Measurements from ENCODE around the gene LIG4.
"Not testable (repeated sequence)": the region's sequence is repeated elsewhere in the genome, so short reads cannot be mapped to it uniquely, and the experiment has no call there.

Gene LIG4

GRCh38 chr13:108215436-108215835, at the start of gene LIG4:
LIG4 (minus strand) TSS chr13:108215536; CDS start chr13:108211268, 4,268 bp downstream.
- in situ Hi-C loops (cut with MboI; ENCODE audit: low sequenced_read_pairs), result no loop called here
- peaks cover 11% of the 10 kb centered on the region for H3K4me1 ChIP-seq
- no peaks in the 10 kb centered on the region for H3K9me3 ChIP-seq
- H3K36me3 ChIP-seq (replicated peaks), result 0 out of 2 replicates have a peak, but pooled peaks cover 6% of the 10 kb centered on the region
- DNase-seq (ENCODE audit: low spot score in 2 of 2), result peak; percentile 86 to 91
- peak within 1 kb of the TSS; percentile 16 for H3K4me3 ChIP-seq
- H3K27me3 ChIP-seq (ENCODE audit: low read depth), result no peaks in the 10 kb centered on the region

- Histone ChIP-seq H3K27me3 (ENCODE audit: low read depth) (no peaks in the 10 kb centered on the region), H3K9me3 (no peaks in the 10 kb centered on the region), H3K4me1 (no peaks in the 10 kb centered on the region), H3K36me3 (replicated peaks) (no peaks in the 10 kb centered on the region), H3K4me3 (no peak overlapping the region)
- no peak for DNase-seq (ENCODE audit: low spot score in 2 of 2)
- in situ Hi-C loops (cut with MboI; ENCODE audit: low sequenced_read_pairs), result no loop called here
Observed at GRCh38 chr13:108263621-108264355, 48.5 kb upstream of the LIG4 start.

GRCh38 chr13:108257248-108257647, 41.9 kb upstream of the LIG4 start:
- in situ Hi-C loops (cut with MboI; ENCODE audit: low sequenced_read_pairs), result no loop called here
- H3K4me3 ChIP-seq, result no peak overlapping the region
- no peak for DNase-seq (ENCODE audit: low spot score in 2 of 2)
- no peaks in the 10 kb centered on the region for H3K4me1 ChIP-seq
- H3K27me3 ChIP-seq (ENCODE audit: low read depth), result no peaks in the 10 kb centered on the region
- H3K9me3 ChIP-seq, result no peaks in the 10 kb centered on the region
- H3K36me3 ChIP-seq (replicated peaks), result no peaks in the 10 kb centered on the region

GRCh38 chr13:108249150-108249549, 33.8 kb upstream of the LIG4 start:
- DNase-seq (ENCODE audit: low spot score in 2 of 2), result no peak
- no peaks in the 10 kb centered on the region for H3K36me3 ChIP-seq (replicated peaks)
- H3K4me1 ChIP-seq, result no peaks in the 10 kb centered on the region

GRCh38 chr13:108230377-108230776, 15.0 kb upstream of the LIG4 start:
- no peaks in the 10 kb centered on the region for H3K4me1 ChIP-seq
- no peak overlapping the region for H3K4me3 ChIP-seq
- H3K27me3 ChIP-seq (ENCODE audit: low read depth), result no peaks in the 10 kb centered on the region
- no peak for DNase-seq (ENCODE audit: low spot score in 2 of 2)
- in situ Hi-C loops (cut with MboI; ENCODE audit: low sequenced_read_pairs), result no loop called here
- 0 out of 2 replicates have a peak, but pooled peaks cover 3% of the 10 kb centered on the region for H3K36me3 ChIP-seq (replicated peaks)
- H3K9me3 ChIP-seq, result peaks cover 3% of the 10 kb centered on the region; the same call in 1 of the 2 replicates

More at GRCh38 chr13:108249150-108249549, 33.8 kb upstream of the LIG4 start:
- Histone ChIP-seq H3K27me3 (ENCODE audit: low read depth) (no peaks in the 10 kb centered on the region), H3K9me3 (no peaks in the 10 kb centered on the region), H3K4me3 (no peak overlapping the region)
- in situ Hi-C loops (cut with MboI; ENCODE audit: low sequenced_read_pairs), result no loop called here

- H3K36me3 ChIP-seq (replicated peaks), result 0 out of 2 replicates have a peak, but pooled peaks cover 3% of the 10 kb centered on the region
- peak; percentile 39 to 46 for DNase-seq (ENCODE audit: low spot score in 2 of 2)
- H3K9me3 ChIP-seq, result no peaks in the 10 kb centered on the region
- no peaks in the 10 kb centered on the region for H3K4me1 ChIP-seq
- H3K4me3 ChIP-seq, result no peak overlapping the region
- in situ Hi-C loops (cut with MboI; ENCODE audit: low sequenced_read_pairs), result no loop called here
- no peaks in the 10 kb centered on the region for H3K27me3 ChIP-seq (ENCODE audit: low read depth)
Observed at GRCh38 chr13:108227651-108228272, 12.4 kb upstream of the LIG4 start.

GRCh38 chr13:108226184-108226583, 10.8 kb upstream of the LIG4 start:
- DNase-seq (ENCODE audit: low spot score in 2 of 2), result no peak
- H3K27me3 ChIP-seq (ENCODE audit: low read depth), result no peaks in the 10 kb centered on the region
- no peaks in the 10 kb centered on the region for H3K4me1 ChIP-seq
- H3K36me3 ChIP-seq (replicated peaks), result 0 out of 2 replicates have a peak, but pooled peaks cover 3% of the 10 kb centered on the region
- H3K4me3 ChIP-seq, result no peak overlapping the region
- no peaks in the 10 kb centered on the region for H3K9me3 ChIP-seq
- in situ Hi-C loops (cut with MboI; ENCODE audit: low sequenced_read_pairs), result no loop called here

- DNase-seq (ENCODE audit: low spot score in 2 of 2), result no peak
- in situ Hi-C loops (cut with MboI; ENCODE audit: low sequenced_read_pairs), result no loop called here
- no peaks in the 10 kb centered on the region for H3K27me3 ChIP-seq (ENCODE audit: low read depth)
- no peaks in the 10 kb centered on the region for H3K9me3 ChIP-seq
- H3K36me3 ChIP-seq (replicated peaks), result 0 out of 2 replicates have a peak, but pooled peaks cover 3% of the 10 kb centered on the region
- no peaks in the 10 kb centered on the region for H3K4me1 ChIP-seq
- no peak overlapping the region for H3K4me3 ChIP-seq
Observed at GRCh38 chr13:108225440-108225839, 10.1 kb upstream of the LIG4 start.

GRCh38 chr13:108223687-108224503, 8.6 kb upstream of the LIG4 start:
- in situ Hi-C loops (cut with MboI; ENCODE audit: low sequenced_read_pairs), result no loop called here
- H3K4me1 ChIP-seq, result peaks cover 7% of the 10 kb centered on the region
- H3K27me3 ChIP-seq (ENCODE audit: low read depth), result no peaks in the 10 kb centered on the region
- no peaks in the 10 kb centered on the region for H3K9me3 ChIP-seq
- H3K36me3 ChIP-seq (replicated peaks), result no peaks in the 10 kb centered on the region
- H3K4me3 ChIP-seq, result no peak overlapping the region
- no peak for DNase-seq (ENCODE audit: low spot score in 2 of 2)

- H3K4me3 ChIP-seq, result peak overlapping the region; percentile 65; the same call in 1 of the 2 replicates
Observed at GRCh38 chr13:108220041-108220440, 4.7 kb upstream of the LIG4 start.

GRCh38 chr13:108218044-108218974, 3.0 kb upstream of the LIG4 start, which contains the start of gene ABHD13:
ABHD13 (plus strand) TSS chr13:108218392; CDS start chr13:108229219, 10,827 bp downstream.
- Histone ChIP-seq H3K4me1 (peaks cover 11% of the 10 kb centered on the region), H3K4me3 (peak within 1 kb of the TSS; percentile 65), H3K36me3 (replicated peaks) (no peaks in the 10 kb centered on the region), H3K9me3 (no peaks in the 10 kb centered on the region), H3K27me3 (ENCODE audit: low read depth) (no peaks in the 10 kb centered on the region)
- in situ Hi-C loops (cut with MboI; ENCODE audit: low sequenced_read_pairs), result no loop called here
- peak; percentile 88 to 94 for DNase-seq (ENCODE audit: low spot score in 2 of 2)

More at GRCh38 chr13:108220041-108220440, 4.7 kb upstream of the LIG4 start:
- in situ Hi-C loops (cut with MboI; ENCODE audit: low sequenced_read_pairs), result no loop called here
- no peaks in the 10 kb centered on the region for H3K9me3 ChIP-seq
- H3K27me3 ChIP-seq (ENCODE audit: low read depth), result no peaks in the 10 kb centered on the region
- DNase-seq (ENCODE audit: low spot score in 2 of 2), result no peak
- H3K4me1 ChIP-seq, result peaks cover 11% of the 10 kb centered on the region
- no peaks in the 10 kb centered on the region for H3K36me3 ChIP-seq (replicated peaks)

- H3K36me3 ChIP-seq (replicated peaks); H3K9me3 ChIP-seq; in situ Hi-C loops (cut with MboI; ENCODE audit: low sequenced_read_pairs); H3K27me3 ChIP-seq (ENCODE audit: low read depth): not testable (repeated sequence)
- peaks cover 11% of the 10 kb centered on the region for H3K4me1 ChIP-seq
- H3K4me3 ChIP-seq, result peak overlapping the region; percentile 65
- DNase-seq (ENCODE audit: low spot score in 2 of 2), result peak in 1 of 2 experiments; percentile 10
Observed at GRCh38 chr13:108217307-108218043, 2.1 kb upstream of the LIG4 start.

Data from HAP-1 (cell line).